Liver (tissue), 3 donors: ENCODE measurements around the gene SLC38A1.
A peak's percentile ranks its signal among the peaks of the same experiment; 100 is the strongest.

Experiments used
- JUND ChIP-seq, 2 donors: IDR thresholded peaks; 2 replicates each; pipeline ENCODE4 v1.6.1; 2016; ENCODE audit warnings: antibody characterized with exemption in 2 of 2
- TF ChIP-seq, protein P1 (sequence below): fragments of 150-350 bp; IDR thresholded peaks from 2 replicates; pipeline ENCODE4 v1.5.1; 2017; ENCODE audit warnings: improper control_type of control experiment, low read depth, low read length; ENCODE audit not compliant: missing input control
- donor health status: healthy.
- donor health status: healthy.

DNA sequence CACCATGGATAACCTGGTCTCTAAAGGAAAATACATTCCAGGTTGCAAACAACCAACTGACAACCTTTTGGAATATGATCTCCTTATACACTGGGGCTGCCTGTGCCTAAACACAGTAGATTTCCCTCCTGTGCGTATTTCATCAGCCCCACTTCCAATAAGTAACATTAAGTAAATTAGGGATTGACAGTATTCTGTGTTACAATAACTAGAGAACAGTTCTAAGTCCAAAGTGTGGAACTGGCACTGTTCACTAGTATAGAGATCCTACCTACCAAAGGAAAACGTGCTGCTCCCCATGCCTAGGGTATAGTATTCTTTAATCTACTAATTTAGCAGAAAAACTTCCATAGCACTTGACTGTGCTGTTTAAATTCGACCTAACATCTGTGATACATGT, 82.8 kb downstream of the SLC38A1 start:
- TF ChIP-seq, protein P1, sequence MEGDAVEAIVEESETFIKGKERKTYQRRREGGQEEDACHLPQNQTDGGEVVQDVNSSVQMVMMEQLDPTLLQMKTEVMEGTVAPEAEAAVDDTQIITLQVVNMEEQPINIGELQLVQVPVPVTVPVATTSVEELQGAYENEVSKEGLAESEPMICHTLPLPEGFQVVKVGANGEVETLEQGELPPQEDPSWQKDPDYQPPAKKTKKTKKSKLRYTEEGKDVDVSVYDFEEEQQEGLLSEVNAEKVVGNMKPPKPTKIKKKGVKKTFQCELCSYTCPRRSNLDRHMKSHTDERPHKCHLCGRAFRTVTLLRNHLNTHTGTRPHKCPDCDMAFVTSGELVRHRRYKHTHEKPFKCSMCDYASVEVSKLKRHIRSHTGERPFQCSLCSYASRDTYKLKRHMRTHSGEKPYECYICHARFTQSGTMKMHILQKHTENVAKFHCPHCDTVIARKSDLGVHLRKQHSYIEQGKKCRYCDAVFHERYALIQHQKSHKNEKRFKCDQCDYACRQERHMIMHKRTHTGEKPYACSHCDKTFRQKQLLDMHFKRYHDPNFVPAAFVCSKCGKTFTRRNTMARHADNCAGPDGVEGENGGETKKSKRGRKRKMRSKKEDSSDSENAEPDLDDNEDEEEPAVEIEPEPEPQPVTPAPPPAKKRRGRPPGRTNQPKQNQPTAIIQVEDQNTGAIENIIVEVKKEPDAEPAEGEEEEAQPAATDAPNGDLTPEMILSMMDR = no peak
- TF ChIP-seq JUND (IDR thresholded peaks at IDR 0.05) = peak in 1 of 2 donors; percentile 40
